Mucosa of descending colon (tissue), 3 donors: Measurements from ENCODE around the gene HSD3B1. TPM values are rescaled to one million over a fixed set of nuclear protein-coding genes. Genes with fewer than 3 reads are reported as not detected.

Experiments used
- ATAC-seq: fragments of 200-7000 bp; cut with Tn5 transposase; one replicate; pipeline ENCODE4 v1.9.1; 2020; ENCODE audit warnings: mild to moderate bottlenecking, moderate library complexity
- DNase-seq, 3 donors: peaks; one replicate each; pipeline ENCODE4 v3.0.0-alpha.2; 2020
- H3K36me3 ChIP-seq: fragments of 200-600 bp; one replicate; pipeline ENCODE4 v1.8.0; 2021; ENCODE audit warnings: low read depth, mild to moderate bottlenecking
- H3K4me1 ChIP-seq: fragments of 200-600 bp; one replicate; pipeline ENCODE4 v1.8.0; 2021; ENCODE audit warnings: low read depth, mild to moderate bottlenecking
- H3K4me3 ChIP-seq: fragments of 200-600 bp; one replicate; pipeline ENCODE4 v1.8.0; 2021; ENCODE audit warnings: mild to moderate bottlenecking
- H3K9me3 ChIP-seq: fragments of 200-600 bp; one replicate; pipeline ENCODE4 v1.8.0; 2021; ENCODE audit warnings: mild to moderate bottlenecking
- intact Hi-C, 2 donors: fragments of 100-400 bp; cut with DNase I in 1 of 2; cut with micrococcal nuclease in 1 of 2; formaldehyde crosslinking; loops; one replicate each; pipeline versions ENCODE4 v1.11.0 to v1.11.1; 2022; cut with DNase I, micrococcal nuclease
- total RNA-seq, 3 donors: library from RNA; stranded (reverse); fragmentation: NEBNext Ultra II Directional in 2 of 3; extraction: Animal tissue kit (Norgen Biotek cat#: 25700) in 2 of 3; gene quantifications; one replicate each; pipeline versions ENCODE4 v1.2.1 to v1.2.4, GENCODE V29; 2021 to 2023
- TF ChIP-seq, protein P1 (sequence below): fragments of 200-600 bp; IDR thresholded peaks from one replicate; pipeline ENCODE4 v1.8.0; 2022; ENCODE audit warnings: antibody characterized with exemption, mild to moderate bottlenecking
- donor health status: DM: no; HTN: no; CAD: no; lungs with moderate emphysema.
- donor health status: DM: no; HTN: no; CAD: no.
- donor health status: DM: no; HTN: yes; CAD: no.

HSD3B1 gene
- total RNA-seq, 3 donors from 2014 or later: 0.41 to 0.48 TPM; not detected in 1

DNA sequence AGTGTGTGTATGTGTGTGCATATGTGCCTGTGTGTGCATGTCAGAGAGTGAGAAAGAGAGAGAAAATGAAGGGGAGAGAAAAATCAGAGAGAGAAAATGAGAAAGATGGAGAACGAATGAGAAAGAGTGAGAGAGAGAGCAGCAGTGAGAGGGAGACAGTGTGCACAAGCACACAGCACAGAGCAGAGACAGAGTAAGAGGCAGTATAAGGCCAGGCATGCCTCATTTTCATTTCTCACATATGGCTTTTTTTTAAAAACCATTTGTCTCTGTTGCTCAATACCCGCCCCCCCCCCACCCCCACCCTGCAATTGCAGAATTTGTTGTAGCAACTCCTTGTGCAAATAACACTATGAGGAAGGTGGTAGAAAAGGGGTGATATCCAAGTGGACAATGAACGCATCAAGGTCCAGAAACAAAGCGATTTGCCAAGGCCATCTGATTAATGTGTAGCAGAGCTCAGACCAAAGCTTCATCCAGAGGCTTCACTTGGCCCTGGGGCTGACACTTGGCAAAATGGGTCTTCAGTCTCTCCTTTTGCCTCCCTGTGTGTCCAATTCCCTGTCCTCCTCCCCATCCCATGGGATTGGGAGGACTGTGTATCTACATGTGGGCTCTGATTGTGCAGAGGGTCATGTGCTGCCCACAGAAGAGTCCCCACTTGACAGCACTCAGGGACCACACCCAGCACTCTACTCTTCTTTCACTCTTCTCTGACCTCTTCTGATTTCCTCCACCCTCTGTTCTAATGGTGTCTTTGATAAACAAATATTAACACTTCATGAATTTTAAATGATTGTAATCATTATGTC is 38.9 kb upstream of the HSD3B1 start:
- no peaks in the 10 kb centered on the region for H3K36me3 ChIP-seq
- H3K4me3 ChIP-seq: no peak overlapping the region
- TF ChIP-seq, protein P1, sequence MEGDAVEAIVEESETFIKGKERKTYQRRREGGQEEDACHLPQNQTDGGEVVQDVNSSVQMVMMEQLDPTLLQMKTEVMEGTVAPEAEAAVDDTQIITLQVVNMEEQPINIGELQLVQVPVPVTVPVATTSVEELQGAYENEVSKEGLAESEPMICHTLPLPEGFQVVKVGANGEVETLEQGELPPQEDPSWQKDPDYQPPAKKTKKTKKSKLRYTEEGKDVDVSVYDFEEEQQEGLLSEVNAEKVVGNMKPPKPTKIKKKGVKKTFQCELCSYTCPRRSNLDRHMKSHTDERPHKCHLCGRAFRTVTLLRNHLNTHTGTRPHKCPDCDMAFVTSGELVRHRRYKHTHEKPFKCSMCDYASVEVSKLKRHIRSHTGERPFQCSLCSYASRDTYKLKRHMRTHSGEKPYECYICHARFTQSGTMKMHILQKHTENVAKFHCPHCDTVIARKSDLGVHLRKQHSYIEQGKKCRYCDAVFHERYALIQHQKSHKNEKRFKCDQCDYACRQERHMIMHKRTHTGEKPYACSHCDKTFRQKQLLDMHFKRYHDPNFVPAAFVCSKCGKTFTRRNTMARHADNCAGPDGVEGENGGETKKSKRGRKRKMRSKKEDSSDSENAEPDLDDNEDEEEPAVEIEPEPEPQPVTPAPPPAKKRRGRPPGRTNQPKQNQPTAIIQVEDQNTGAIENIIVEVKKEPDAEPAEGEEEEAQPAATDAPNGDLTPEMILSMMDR: no peak
- DNase-seq: no peak
- peak; percentile 74 for ATAC-seq
- peaks cover 4% of the 10 kb centered on the region for H3K4me1 ChIP-seq
- H3K9me3 ChIP-seq: no peaks in the 10 kb centered on the region
- intact Hi-C loops: no loop called here

DNA sequence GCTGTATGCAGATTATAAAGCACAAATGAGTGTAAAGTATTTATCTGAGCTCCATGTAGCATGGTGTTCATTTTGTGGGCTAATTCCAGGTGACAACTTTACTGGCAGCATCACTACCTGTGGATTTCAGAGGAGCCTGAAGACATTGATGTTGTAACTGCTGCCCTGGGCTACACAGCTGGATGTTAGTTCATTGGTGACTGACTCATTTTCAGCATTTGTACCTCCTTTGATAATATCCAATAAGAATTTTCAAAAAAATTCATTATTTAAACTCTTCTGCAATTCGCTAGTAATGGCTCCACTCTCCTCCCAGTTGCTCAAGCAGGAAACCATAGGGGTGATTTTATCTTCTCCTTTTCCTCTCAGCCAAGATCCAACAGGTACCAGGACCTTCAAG is 37.3 kb upstream of the HSD3B1 start:
- Histone ChIP-seq H3K36me3 (no peaks in the 10 kb centered on the region), H3K4me3 (no peak overlapping the region), H3K4me1 (peaks cover 4% of the 10 kb centered on the region), H3K9me3 (no peaks in the 10 kb centered on the region)
- DNase-seq: no peak
- no peak for ATAC-seq
- intact Hi-C loops: no loop called here
- TF ChIP-seq, protein P1: no peak

DNA sequence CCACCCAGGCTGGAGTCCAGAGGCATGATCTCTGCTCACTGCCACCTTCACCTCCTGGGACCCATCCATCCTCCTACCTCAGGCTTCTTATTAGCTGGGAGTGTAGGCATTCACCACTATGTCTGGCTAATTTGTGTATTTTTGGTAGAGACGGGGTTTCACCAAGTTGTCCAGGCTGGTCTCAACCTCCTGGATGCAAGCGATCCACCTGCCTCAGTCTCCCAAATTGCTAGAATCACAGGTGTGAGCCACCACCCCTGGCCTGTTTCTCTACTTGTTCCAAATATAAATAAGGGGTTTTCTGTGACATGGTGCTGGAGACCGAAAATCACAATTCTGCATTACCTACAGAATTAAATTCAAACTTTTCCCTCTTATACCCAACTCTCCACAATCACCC is 36.6 kb upstream of the HSD3B1 start:
- DNase-seq: no peak
- Histone ChIP-seq H3K4me1 (peaks cover 4% of the 10 kb centered on the region), H3K36me3 (no peaks in the 10 kb centered on the region), H3K9me3 (no peaks in the 10 kb centered on the region), H3K4me3 (no peak overlapping the region)
- no peak for ATAC-seq
- TF ChIP-seq, protein P1: no peak
- intact Hi-C loops: no loop called here

DNA sequence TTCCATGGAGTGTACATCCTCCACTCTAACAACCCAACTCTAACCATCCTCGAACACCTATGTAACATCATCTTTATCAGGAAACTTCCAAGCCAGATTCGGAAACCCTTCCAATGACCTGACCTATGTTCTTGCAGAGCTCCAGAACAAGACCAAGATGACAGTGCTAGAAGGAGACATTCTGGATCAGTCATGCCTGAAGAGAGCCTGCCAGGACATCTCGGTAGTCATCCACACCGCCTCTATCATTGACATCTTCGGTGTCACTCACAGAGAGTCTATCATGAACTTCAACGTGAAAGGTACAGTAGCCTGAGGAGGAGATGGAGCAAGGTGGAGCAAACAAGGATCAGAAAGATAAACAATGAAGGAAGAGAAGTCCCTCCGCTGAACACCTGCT is 36.1 kb upstream of the HSD3B1 start:
- intact Hi-C loops: no loop called here
- TF ChIP-seq, protein P1: no peak
- no peak for ATAC-seq

DNA sequence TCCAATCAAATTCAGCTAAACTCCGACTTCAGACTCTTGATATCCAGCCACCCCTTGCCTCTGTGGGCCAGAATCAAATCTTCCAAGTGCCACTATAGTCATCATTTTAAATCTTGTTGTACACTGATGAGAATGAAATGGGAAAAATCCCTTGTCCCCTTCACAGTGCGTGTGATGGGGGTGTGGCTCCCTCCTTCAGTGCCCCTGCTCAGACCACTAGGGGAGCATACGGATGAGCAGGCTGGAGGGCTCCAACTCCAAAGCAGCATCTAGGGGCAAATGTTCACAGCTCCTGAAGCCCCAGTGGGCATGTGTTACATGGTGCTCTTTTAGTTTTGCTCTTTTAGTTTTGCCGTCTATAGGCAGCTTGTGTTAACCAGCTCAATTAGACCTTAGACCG is 35.4 kb upstream of the HSD3B1 start:
- intact Hi-C loops: no loop called here
- DNase-seq (no peak), ATAC-seq (no peak)
- TF ChIP-seq, protein P1: no peak
- Histone ChIP-seq H3K4me1 (peaks cover 4% of the 10 kb centered on the region), H3K36me3 (no peaks in the 10 kb centered on the region), H3K9me3 (no peaks in the 10 kb centered on the region), H3K4me3 (no peak overlapping the region)

More for the DNA sequence above, 36.1 kb upstream of the HSD3B1 start:
- H3K36me3 ChIP-seq: no peaks in the 10 kb centered on the region
- no peak overlapping the region for H3K4me3 ChIP-seq
- no peak for DNase-seq
- no peaks in the 10 kb centered on the region for H3K9me3 ChIP-seq
- H3K4me1 ChIP-seq: peaks cover 4% of the 10 kb centered on the region
